ENCODE data around the gene POLR1F.

DNA sequence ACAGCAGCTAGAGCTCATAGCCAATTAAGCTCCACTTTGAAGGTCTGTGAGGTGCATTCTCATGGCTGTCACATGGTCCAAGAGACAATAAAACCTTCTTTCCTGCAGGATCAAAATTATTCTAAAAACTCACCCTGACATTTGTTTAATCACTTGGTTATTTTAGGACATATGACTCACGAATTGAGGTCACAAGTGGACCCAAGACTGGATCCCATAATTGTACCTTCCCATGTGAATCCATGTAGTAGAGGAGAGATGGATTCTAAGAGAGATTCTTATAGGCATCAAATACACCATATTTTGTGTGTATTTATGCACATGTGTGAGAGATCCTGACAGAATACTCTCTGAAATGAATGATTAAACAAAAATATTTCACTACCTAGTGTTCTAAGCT is 18.1 kb downstream of the POLR1F start:
- TF ChIP-seq, protein P1, sequence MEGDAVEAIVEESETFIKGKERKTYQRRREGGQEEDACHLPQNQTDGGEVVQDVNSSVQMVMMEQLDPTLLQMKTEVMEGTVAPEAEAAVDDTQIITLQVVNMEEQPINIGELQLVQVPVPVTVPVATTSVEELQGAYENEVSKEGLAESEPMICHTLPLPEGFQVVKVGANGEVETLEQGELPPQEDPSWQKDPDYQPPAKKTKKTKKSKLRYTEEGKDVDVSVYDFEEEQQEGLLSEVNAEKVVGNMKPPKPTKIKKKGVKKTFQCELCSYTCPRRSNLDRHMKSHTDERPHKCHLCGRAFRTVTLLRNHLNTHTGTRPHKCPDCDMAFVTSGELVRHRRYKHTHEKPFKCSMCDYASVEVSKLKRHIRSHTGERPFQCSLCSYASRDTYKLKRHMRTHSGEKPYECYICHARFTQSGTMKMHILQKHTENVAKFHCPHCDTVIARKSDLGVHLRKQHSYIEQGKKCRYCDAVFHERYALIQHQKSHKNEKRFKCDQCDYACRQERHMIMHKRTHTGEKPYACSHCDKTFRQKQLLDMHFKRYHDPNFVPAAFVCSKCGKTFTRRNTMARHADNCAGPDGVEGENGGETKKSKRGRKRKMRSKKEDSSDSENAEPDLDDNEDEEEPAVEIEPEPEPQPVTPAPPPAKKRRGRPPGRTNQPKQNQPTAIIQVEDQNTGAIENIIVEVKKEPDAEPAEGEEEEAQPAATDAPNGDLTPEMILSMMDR (IDR thresholded peaks at IDR 0.05), result no peak
- TF ChIP-seq EZH2 (IDR thresholded peaks at IDR 0.05; ENCODE audit: borderline replicate concordance, insufficient read depth, low read depth, low read length, poor library complexity, severe bottlenecking), result no peak
